GM18519 (cell line): ENCODE measurements around the gene NCKAP5.
"Not testable (repeated sequence)": the region's sequence is repeated elsewhere in the genome, so short reads cannot be mapped to it uniquely, and the experiment has no call there.

Source experiments
- ATAC-seq: cut with Tn5 transposase; IDR thresholded peaks from one replicate; pipeline ENCODE4 v1.9.1; 2021; ENCODE audit warnings: mild to moderate bottlenecking, moderate library complexity; ENCODE audit not compliant: unreplicated experiment, low FRiP score

NCKAP5 gene

GRCh38 chr2:133525090-133525489 lies 43.2 kb downstream of the NCKAP5 start:
- ATAC-seq, result no peak

GRCh38 chr2:133523406-133523805 lies 44.9 kb downstream of the NCKAP5 start:
- ATAC-seq, result no peak

- ATAC-seq, result no peak
Measured at GRCh38 chr2:133522204-133522603, 46.1 kb downstream of the NCKAP5 start.

GRCh38 chr2:133521146-133521745 lies 47.0 kb downstream of the NCKAP5 start:
- no peak for ATAC-seq

- ATAC-seq, result not testable (repeated sequence)
Measured at GRCh38 chr2:133519677-133520076, 48.6 kb downstream of the NCKAP5 start.

- no peak for ATAC-seq
Measured at GRCh38 chr2:133518700-133519344, 49.4 kb downstream of the NCKAP5 start.

GRCh38 chr2:133517876-133518275 lies 50.4 kb downstream of the NCKAP5 start:
- ATAC-seq, result no peak

GRCh38 chr2:133516405-133517026 lies 51.7 kb downstream of the NCKAP5 start:
- no peak for ATAC-seq

- no peak for ATAC-seq
Measured at GRCh38 chr2:133515271-133515670, 53.0 kb downstream of the NCKAP5 start.

- no peak for ATAC-seq
Measured at GRCh38 chr2:133513893-133514292, 54.4 kb downstream of the NCKAP5 start.

- ATAC-seq, result no peak
Measured at GRCh38 chr2:133512121-133512520, 56.1 kb downstream of the NCKAP5 start.

- ATAC-seq, result no peak
Measured at GRCh38 chr2:133511679-133512078, 56.6 kb downstream of the NCKAP5 start.

GRCh38 chr2:133509777-133510176 lies 58.5 kb downstream of the NCKAP5 start:
- ATAC-seq, result no peak

GRCh38 chr2:133508546-133509165 lies 59.6 kb downstream of the NCKAP5 start:
- ATAC-seq, result no peak

GRCh38 chr2:133506996-133507395 lies 61.3 kb downstream of the NCKAP5 start:
- no peak for ATAC-seq

GRCh38 chr2:133504566-133505505 lies 63.4 kb downstream of the NCKAP5 start:
- ATAC-seq, result no peak

- ATAC-seq, result no peak
Measured at GRCh38 chr2:133503927-133504326, 64.3 kb downstream of the NCKAP5 start.

GRCh38 chr2:133503323-133503722 lies 64.9 kb downstream of the NCKAP5 start:
- ATAC-seq, result peak; percentile 72

- ATAC-seq, result no peak
Measured at GRCh38 chr2:133502678-133503077, 65.6 kb downstream of the NCKAP5 start.

GRCh38 chr2:133500917-133501316 lies 67.3 kb downstream of the NCKAP5 start:
- ATAC-seq, result no peak
